Suppressor macrophage (primary cell): ENCODE results near the gene LBH.

Experiments
- DNase-seq, 4 experiments: peaks; one replicate each; pipeline ENCODE4 v3.0.0-alpha.2; 2020 to 2022
- total RNA-seq, 17 experiments: gene quantifications; one replicate each; lab custom pipeline; 2026; ENCODE audit warnings: mixed read lengths in 6 of 17, inconsistent platforms in 3 of 17; lab: John Stamatoyannopoulos, UW

Gene LBH
- total RNA-seq: 0.88 to 5.2 (median 2.6) reads per million in 17 experiments

DNA sequence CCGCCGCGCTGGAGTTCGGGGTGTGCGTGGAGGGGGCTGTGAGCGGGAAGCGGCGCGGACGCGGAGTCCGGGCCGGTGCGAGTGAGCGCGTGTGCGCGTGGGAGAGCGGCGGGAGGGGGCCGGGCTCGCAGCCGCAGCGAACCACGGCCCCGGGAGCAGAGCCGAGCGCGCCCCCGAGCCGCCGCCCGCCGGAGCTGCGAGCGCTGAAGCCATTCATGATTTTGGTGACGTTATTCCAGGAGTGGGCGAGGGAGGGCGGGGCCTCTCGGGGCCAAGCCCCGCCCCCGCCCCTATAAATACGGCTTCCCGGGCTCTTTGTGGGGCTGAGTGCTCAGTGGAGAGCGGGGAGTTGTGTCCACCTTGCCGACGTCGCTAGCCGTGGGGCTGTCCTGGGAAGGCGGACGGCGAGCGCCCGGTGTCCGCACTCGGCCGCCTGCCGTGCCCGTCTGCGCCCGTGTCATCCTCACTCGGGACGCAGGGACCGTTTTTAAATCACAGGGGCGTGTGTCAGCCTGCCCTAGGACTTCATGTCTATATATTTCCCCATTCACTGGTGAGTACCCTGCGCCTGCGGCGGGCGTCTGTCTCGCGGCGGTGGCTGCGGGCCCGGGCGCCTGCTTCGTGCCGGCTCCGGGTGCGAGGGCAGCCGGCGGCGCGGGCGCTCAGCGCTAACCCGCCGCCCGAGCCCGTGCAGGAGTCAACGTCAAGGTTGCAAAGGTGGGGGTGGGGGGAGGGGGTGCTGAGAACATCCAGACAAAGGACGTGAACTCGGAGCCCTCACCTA is at the start of gene LBH:
Gene LBH (plus strand): TSS at position 323 of the 784 bp plus-strand sequence. CDS start 205 bp downstream, at position 528.
- DNase-seq: peak; percentile 76 to 86 (median 82)

DNA sequence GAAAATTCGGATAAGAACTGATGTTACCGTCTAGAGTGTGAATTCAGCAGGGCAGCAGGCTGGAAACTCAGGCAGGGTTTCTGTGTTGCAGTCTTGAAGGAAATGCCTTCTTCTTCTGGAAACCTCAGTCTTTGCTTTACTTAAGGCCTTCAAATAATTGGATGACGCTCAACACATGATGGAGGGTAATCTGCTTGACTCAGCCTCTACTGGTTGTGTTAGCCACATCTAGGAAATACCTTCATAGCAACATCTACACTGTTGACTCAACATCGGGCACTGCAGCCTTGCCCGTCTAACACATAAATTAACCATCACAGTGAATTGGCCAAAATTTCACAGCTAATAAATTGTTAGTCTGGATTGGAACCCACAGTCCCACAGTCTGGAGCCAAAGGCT is 47.3 kb upstream of the LBH start:
- DNase-seq: no peak

DNA sequence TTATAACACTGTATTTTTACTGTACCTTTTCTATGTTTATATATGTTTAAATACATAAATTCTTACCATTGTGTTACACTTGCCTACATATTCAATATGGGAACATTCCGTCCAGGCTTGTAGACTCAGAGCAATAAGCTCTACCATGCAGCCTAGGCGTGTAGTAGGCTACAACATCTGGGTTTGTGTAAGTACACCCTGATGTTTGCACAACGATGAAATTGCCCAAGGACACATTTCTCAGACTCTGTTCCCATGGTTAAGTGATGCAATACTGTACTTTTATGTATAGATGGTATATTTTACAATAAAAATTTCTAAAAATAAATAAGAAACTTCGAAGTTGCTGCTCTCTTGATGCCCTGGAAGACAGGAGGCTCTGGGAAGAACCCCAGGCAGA is 46.2 kb upstream of the LBH start:
- peak; percentile 33 to 66 (median 63) for DNase-seq

DNA sequence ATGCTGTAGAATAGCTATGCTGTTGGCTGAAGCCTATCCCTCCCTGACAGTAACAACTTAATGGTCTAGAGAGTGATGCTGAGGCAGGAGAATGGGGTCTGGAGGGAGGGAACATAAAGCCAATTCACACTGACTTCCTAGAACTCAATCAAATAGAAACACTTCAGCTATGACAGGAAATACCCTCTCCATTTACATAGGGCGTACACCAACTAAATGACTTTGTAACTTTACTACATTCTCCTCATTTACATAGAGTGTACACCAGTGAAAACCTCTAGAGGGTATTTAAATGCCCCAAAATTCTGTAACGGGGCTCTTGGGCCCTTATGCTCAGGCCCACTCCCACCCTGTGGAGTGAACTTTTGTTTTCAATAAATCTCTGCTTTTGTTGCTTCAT is 43.0 kb upstream of the LBH start:
- DNase-seq: no peak

DNA sequence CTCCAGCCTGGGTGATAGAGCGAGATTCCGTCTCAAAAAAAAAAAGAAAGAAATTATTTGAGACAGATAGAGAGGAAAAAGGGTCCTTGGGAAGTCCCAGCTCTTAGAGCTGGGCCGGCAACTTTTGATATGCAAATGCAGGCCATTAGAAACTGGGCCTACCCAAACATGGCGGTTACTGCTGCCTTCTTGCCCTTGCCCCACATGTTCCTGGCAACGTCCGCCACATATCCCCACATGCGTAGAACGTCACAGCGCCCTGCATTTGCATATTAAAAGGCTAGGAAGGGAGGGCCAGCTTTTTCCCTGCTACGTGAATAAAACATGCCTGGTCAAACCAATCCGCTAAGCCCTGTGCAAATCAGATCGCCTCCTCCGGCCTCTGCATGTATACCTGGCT is 40.7 kb upstream of the LBH start:
- no peak for DNase-seq

DNA sequence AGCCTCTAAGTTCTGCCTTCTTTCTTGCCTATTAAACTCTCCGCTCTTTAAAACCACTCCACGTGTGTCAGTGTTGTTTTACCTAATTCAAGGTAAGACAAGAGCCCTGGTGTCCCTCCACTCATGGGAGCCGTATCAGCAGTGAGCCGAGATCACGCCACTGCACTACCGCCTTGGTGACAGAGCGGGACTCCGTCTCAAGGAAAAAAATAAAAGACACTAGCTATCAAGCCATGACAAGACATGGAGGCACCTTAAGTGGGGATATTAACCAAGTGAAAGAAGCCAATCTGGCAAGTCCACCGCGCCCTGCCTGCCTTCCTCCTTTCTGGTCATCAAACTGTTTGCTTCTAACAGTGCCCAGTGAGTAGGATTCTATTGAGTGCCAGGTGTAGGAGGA is 40.2 kb upstream of the LBH start:
- no peak for DNase-seq

DNA sequence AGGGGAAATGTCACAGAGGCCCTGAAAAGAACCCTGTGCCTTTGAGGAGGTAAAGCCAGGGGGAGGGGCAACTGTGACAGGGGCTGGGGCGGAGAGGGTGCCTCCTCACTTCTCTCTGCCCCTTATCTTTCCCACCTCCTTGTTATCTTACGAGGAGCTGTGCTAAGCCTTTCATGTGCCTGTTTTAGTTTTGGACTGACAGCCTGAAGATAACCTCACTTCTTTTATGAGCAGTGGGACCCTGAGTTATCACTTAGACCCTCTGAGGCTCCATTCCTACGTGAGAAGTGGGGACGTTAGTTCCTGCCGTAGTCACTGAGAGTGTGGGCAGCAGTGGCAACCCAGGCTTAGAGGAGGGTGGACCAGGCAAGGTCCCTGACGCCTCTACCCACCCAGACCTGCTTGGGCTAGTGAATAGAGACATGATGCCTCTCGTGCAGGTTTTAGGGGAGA is 39.5 kb upstream of the LBH start:
- no peak for DNase-seq

DNA sequence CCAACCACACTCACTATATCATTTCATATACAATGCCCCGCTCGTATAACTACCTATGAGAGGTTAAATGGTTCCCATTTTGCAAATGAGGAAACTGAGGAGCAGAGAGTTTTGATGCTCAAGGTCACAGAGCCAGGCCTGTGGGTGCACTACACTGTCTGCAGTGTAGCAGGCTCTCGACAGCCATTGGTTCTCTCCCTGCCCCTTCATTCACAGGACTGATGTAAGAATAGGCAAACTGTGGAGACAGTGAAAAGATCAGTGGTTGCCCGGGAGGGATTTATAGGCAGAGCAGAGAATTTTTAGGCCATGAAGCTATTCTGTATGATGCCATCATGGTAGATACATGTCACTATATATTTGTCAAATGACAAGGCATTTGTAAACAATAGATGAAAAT is 39.0 kb upstream of the LBH start:
- DNase-seq: no peak

DNA sequence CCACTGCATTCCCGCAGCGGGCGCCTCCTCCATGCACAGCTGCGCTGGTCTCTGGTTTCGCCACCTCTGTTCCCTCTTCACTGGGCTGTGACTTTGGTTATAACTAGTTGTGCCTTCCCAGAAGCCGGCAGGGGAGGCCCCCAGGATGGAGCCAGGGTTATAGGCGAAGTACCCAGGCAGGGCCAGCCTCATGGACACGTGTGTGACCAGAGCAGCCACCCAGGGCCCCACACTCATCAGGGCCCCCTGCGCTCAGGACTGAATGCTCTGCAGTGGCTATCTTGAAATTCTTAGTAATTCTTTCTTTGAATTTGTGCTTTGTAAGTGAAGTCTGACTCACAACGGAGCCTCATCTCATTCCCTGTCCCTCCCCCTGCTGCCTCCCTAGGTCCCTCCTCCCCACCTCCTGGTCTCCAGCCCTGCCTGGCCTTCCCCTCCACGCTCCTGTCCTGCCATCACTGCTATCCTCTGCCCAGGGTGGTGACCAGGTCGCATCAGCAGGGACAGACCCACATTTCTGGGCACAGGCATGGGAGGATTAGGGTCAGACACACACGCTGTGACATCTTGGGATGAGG is 38.1 kb upstream of the LBH start:
- DNase-seq: no peak

DNA sequence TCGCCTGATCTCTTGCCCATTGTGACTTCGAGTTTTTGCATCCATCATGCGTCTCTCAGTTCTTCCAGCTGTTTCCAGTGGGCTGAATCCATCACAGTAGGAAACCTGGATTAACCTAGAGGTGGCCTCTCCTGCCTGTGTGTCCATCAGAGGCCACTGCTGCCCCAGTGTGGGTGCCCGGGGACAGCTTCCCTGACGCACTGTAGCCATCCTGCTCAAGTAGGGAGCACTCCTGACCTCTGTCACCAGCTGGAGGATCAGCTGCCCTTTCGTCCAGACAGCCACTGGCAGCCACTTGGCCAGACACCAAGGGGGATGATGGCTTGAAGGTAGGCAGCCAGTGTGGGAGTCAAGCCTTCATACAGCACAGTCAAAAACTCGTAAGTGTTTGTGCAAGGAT is 36.9 kb upstream of the LBH start:
- no peak for DNase-seq

DNA sequence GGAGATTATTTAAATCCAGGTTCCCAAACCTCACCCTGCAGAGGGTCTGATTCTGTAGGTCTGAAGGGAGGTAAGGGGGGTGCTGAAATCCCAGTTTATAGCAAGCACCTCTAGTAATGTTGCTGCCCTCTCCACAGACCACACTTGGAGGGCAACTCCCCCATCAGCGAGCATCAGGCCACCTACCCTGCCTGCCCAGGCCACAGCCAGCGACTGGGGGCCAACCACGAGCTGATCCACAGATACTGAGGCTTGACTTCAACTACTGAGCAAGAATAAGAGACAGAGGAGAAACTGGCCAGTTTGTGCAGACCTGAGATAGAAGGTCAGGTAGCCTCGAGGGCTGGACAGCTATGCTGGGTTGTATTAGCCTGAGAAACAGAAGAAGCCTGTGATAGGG is 36.3 kb upstream of the LBH start:
- DNase-seq: no peak

DNA sequence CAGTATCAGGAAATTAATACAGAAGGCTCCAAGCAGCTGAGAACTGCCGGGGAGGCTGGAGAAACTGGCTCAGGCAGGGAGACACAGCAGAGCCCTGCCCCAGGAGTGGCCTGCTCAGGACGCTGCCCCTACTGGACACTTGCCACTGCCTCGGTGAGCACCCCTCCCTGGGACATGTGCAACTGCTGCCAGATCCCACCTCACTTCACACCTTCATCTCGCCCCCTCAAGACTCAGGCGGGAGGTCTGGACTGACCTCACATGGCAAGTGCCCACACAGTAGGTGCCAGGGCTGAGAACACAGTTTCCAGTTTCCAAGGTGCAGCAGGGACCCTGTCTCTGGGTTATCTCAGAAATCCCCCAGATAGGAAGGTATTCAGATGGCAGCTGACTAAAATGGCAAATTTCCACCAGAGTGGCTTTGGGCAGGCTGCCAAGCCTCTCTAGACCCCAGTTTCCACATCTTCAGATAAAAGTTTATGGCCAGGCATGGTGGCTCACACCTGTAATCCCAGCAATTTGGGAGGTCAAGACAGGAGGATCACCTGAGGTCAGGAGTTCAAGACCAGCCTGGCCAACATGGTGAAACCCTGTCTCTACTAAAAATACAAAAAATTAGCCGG is 33.7 kb upstream of the LBH start:
- peak in 1 of 4 experiments; percentile 13 for DNase-seq

DNA sequence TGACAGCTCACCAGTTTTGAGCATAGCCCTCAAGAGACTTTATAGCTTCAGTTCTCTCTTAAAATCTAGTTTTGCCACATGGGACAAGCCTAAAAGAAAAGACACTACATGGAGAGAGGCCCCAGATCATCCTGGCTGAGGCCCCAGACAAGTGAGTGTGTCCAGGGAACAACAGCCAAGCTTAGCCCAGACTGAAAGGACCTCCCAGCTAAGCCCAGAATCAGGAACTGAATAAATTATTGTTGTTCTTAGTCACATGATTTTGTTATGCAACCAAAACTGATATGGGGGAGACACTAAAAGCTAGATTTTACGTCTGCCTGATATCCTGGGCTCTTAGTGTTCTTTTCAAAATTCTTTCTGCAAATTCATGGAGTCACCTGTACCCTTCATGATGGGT is 29.3 kb upstream of the LBH start:
- DNase-seq: peak; percentile 11 to 57 (median 44)

DNA sequence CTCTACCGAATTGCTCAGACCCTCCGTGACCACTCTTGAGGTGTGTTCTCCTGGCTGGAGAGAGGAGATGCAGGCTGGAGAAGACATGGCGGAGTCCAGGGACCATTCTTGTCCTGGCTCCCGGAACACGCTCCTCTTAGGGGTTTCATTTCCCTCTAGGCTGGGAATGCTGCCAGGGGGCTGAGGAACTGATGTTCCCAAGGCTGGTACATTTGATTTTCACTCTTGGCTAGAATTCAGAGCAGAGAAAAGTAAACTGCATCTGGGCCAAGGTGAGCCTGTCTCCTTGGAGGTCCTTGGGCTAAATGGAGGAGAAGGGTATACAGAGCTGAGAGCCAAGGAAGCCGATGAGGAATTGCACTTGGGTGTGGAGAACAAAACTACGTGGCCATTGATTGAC is 28.2 kb upstream of the LBH start:
- DNase-seq: peak in 1 of 4 experiments; percentile 18

DNA sequence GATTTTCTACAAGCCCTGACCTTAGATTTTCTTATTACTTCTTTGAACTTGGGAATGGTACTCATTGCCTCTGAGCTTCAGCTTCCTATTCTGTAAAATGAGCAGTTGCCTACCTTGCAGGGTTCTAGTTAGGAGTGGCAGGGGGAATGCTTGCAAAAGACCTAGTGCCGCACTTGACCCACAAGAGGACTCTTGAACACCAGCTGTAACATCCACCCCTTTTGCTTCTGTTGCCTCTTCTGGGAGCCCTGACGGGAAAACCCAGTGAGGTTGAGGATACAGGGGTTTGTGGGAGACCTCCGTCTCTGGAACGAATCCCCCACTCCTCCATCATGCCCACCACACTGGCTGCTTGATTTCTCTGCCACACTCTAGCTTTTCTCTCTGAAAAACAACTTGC is 27.1 kb upstream of the LBH start:
- no peak for DNase-seq

DNA sequence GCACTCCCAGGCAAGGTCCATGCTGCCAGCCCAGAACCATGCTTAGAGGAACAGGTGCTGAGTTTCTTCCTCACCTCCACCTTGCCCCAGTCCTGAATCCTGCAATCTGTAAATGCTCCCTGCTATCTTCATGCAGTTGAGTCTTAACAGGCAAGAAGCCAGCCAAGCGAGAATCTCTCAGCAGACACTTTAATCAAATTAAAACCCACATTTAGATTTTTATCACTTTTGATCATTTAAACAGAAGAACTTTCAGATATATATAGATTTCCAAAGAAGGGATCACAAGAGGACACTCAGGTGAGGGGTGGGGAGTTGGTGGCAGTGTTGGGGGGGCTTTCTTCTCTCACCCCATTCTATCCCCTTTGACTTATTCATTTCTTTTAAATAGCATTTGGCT is 25.9 kb upstream of the LBH start:
- DNase-seq: no peak

DNA sequence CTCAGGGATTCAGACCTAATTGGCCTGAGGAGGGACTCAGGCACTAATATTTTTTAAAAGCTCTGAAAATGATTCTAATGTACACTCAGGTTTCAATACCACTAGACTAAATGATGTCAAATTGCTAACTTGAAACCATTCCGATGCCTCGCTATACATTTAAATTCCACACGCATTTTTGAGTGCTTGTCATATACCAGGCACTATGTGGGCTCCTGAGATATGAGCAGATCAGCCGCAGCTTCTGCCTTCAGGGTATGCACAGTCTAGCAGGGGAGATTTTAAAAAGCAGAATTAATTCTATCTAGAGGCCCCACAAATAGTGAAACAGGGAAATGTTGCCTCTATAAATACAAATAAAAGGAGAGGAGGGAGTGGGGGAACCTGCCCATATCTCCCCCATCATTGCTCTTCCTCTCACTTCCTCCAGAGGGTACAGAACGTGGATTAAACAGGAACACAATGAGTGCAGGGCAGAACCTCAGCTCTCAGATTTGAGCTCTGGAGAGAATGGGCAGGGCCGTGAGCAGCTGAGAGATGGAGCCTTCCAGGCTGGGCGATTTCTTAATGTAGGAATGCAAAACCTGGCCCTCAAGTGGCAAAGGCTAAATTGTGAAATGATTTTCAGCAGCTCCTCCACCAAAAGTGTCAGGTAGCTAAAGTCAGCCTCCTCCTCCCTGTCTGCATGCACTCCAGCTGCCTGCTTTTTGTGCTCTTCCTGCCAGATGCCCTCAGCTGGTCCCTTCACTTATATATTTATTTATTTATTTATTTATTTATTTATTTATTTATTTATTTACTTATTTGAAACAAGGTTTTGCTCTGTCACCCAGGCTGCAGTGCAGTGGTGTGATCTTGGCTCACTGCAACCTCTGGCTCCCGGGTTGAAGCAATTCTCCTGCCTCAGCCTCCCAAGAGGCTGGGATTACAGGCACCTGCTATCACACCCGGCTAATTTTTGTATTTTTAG is 24.6 kb upstream of the LBH start:
- peak in 1 of 4 experiments; percentile 10 for DNase-seq

DNA sequence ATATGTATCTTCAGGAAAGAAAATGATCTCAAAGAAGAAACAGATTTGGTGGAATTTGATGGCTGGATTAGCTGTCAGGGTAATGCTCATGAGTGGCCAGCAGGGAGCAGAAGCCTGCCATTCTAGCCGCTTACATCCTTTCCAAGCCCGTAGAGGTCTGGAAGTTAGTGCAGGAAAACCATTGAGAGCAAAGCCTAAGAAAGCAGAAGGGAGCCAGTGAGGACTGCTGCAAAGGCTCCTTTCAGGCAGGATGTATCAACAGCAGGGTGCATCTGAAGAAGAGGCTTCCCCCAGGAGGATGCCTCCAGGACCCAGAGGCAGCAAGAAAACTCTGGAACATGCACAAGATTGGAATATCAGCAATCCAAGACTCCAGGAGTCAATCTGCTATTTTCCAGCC is 22.9 kb upstream of the LBH start:
- DNase-seq: peak; percentile 57 to 75 (median 70)

DNA sequence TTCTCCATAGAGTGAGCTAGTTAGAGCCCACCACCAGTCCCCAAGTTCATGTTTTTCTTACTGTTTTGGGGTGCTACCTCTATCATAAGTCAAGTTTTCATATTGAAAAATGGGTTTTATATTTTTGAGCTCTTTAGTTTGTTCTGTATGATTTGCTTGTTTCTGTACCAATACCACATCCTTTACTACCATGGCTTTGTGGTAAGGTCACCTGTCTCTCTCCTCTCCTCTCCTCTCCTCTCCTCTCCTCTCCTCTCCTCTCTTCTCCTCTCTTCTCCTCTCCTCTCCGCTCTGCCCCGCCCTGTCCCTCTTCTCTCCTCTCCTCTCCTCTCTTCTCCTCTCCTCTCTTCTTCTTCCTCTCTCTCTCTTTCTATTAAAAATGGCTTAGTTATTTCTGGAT is 22.1 kb upstream of the LBH start:
- no peak for DNase-seq

DNA sequence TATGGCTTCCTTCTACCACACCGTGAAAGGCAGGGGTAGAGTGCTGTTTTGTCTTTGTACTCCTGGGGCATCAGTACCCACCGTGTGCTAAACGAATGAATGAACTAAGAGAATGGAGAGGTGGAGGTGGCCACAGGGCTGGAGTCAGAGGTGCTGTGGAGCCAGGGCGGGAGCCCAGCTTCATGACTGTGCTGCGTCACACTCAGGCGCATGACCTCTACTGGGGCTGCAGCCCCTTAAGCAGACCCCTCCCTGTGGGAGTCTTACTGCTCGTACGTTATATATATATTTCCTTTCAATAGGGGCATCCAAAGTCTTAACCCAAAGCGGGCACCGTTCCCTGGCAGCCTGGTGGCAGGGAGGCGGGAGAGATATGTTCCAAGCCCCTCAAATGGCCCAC is 18.0 kb upstream of the LBH start:
- DNase-seq: no peak

DNA sequence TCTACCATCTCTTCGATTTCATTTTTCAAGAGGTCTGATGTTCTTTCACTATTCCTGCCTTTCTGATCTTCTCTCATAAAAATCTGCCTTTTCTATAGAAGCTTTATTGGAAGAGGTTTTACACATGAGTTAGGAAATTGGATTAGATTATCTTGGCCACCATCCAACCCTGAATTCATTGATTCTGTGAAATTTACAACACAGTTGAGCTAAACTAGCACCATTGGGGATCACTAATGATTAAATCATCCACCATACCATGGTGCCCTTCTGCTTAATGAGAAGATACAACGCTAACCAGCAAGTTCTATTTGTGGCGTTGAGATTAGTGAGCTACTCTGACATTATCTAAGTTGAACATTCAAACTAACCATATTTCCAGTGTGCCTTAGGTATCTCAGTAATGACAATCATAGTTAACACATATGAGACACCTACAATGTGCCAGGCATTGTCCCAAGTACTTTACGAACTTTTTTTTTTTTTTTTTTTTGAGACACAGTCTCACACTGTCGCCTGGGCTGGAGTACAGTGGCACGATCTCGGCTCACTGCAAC is 17.3 kb upstream of the LBH start:
- no peak for DNase-seq

DNA sequence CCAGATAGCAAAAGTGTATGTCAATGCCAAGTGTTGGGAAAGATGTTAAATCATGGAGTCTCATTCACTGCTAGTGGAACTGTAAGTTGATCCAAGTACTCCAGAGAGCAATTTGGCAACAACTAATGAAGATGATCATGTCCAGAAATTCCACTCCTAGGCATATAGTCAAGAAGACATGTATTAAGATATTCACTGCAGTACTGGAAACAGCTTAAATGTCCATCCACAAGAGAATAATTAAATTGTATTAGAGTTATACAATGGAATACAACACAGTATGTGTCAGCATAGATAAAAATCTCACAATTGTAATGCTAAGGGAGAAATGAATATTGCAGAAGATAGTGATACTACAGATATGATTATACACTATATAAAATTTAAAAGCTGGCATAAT is 15.2 kb upstream of the LBH start:
- no peak for DNase-seq
